Neural cell (in vitro differentiated cells): ENCODE data around the gene SEC31A. TPM values are rescaled to one million over a fixed set of nuclear protein-coding genes. Genes with fewer than 3 reads are reported as not detected.

Source experiments
- H2AFZ ChIP-seq: fragments of 200-600, 300-800 bp; sonication (generic), shearing (Covaris generic); 2 replicates; pipeline ENCODE4 v1.6.0; 2014; ENCODE audit warnings: low read depth, mild to moderate bottlenecking, antibody characterized with exemption, low read length, moderate library complexity
- H3F3A ChIP-seq: fragments of 200-600 bp; shearing (Covaris generic); 2 replicates; pipeline ENCODE4 v1.6.1; 2016; ENCODE audit warnings: mild to moderate bottlenecking, moderate library complexity, mixed read lengths, antibody characterized with exemption, low read length; ENCODE audit not compliant: insufficient read depth, poor library complexity, severe bottlenecking
- H3K27ac ChIP-seq: fragments of 200-600, 300-800 bp; sonication (generic), shearing (Covaris generic); 2 replicates; pipeline ENCODE4 v1.5.1; 2014; ENCODE audit warnings: mild to moderate bottlenecking, low read length, moderate library complexity
- H3K27me3 ChIP-seq: fragments of 300-800, 200-600 bp; sonication (generic), shearing (Covaris generic); 2 replicates; pipeline ENCODE4 v1.6.0; 2014; ENCODE audit warnings: mild to moderate bottlenecking, low read depth, low read length, moderate library complexity; ENCODE audit not compliant: insufficient read depth
- H3K36me3 ChIP-seq: fragments of 300-800, 200-600 bp; sonication (generic), shearing (Covaris generic); 2 replicates; pipeline ENCODE4 v1.5.1; 2014; ENCODE audit warnings: mild to moderate bottlenecking, antibody characterized with exemption, low read length, moderate library complexity; ENCODE audit not compliant: insufficient read depth
- H3K4me2 ChIP-seq: fragments of 300-800, 200-600 bp; sonication (generic), shearing (Covaris generic); 2 replicates; pipeline ENCODE4 v1.6.0; 2014; ENCODE audit warnings: mild to moderate bottlenecking, low read length
- H3K4me3 ChIP-seq: fragments of 300-800, 200-600 bp; sonication (generic), shearing (Covaris generic); 2 replicates; pipeline ENCODE4 v1.5.1; 2014; ENCODE audit warnings: mild to moderate bottlenecking, low read length, moderate library complexity
- H3K79me2 ChIP-seq: fragments of 200-600 bp; shearing (Covaris generic); replicated peaks from 2 replicates; pipeline ENCODE4 v1.6.0; 2014; ENCODE audit warnings: mild to moderate bottlenecking, low read length, moderate library complexity; ENCODE audit not compliant: insufficient read depth
- H3K9ac ChIP-seq: fragments of 300-800, 200-600 bp; sonication (generic), shearing (Covaris generic); 2 replicates; pipeline ENCODE4 v1.6.1; 2016; ENCODE audit warnings: mild to moderate bottlenecking, low read length, mixed read lengths
- H3K9me2 ChIP-seq: fragments of 200-600 bp; shearing (Covaris generic); 2 replicates; pipeline ENCODE4 v1.6.1; 2016; ENCODE audit warnings: mild to moderate bottlenecking, low read length, mixed read lengths; ENCODE audit not compliant: insufficient read depth
- H3K9me3 ChIP-seq: fragments of 200-600, 300-800 bp; sonication (generic), shearing (Covaris generic); 2 replicates; pipeline ENCODE4 v1.6.1; 2016; ENCODE audit warnings: mild to moderate bottlenecking, mixed run types, low read length, moderate library complexity, mixed read lengths
- H4K20me1 ChIP-seq: fragments of 200-600 bp; shearing (Covaris generic); 2 replicates; pipeline ENCODE4 v1.6.1; 2016; ENCODE audit warnings: mild to moderate bottlenecking, mixed run types; ENCODE audit not compliant: insufficient read depth
- CTCF ChIP-seq: fragments of 450-650 bp; IDR thresholded peaks from 2 replicates; pipeline ENCODE4 v1.5.1; 2014; ENCODE audit warnings: antibody characterized with exemption, mild to moderate bottlenecking, moderate library complexity; ENCODE audit not compliant: poor library complexity, severe bottlenecking
- EP300 ChIP-seq: fragments of 450-650 bp; conservative IDR thresholded peaks from 2 replicates; pipeline ENCODE4 v1.6.1; 2014; ENCODE audit warnings: antibody characterized with exemption, mild to moderate bottlenecking, moderate library complexity; ENCODE audit not compliant: poor library complexity, severe bottlenecking
- EZH2 ChIP-seq: fragments of 200-600, 300-800 bp; shearing (Covaris generic), sonication (generic); IDR thresholded peaks from 2 replicates; pipeline ENCODE4 v1.6.1; 2014; ENCODE audit warnings: antibody characterized with exemption, low read length, borderline replicate concordance, mild to moderate bottlenecking; ENCODE audit not compliant: insufficient read depth, poor library complexity, severe bottlenecking
- MXI1 ChIP-seq: fragments of 450-650 bp; conservative IDR thresholded peaks from 2 replicates; pipeline ENCODE4 v1.6.1; 2014; ENCODE audit warnings: antibody characterized with exemption, mild to moderate bottlenecking; ENCODE audit not compliant: poor library complexity, severe bottlenecking
- POLR2AphosphoS5 ChIP-seq: IDR thresholded peaks from 2 replicates; pipeline ENCODE4 v1.6.1; 2012
- RAD21 ChIP-seq: fragments of 450-650 bp; conservative IDR thresholded peaks from 2 replicates; pipeline ENCODE4 v1.6.1; 2014; ENCODE audit warnings: antibody characterized with exemption, mild to moderate bottlenecking, moderate library complexity
- REST ChIP-seq: IDR thresholded peaks from 2 replicates; pipeline ENCODE4 v1.6.1; 2012; ENCODE audit warnings: borderline replicate concordance
- SMC3 ChIP-seq: fragments of 450-650 bp; conservative IDR thresholded peaks from 2 replicates; pipeline ENCODE4 v1.6.1; 2014; ENCODE audit warnings: antibody characterized with exemption, mild to moderate bottlenecking, moderate library complexity; ENCODE audit not compliant: poor library complexity
- TAF1 ChIP-seq: IDR thresholded peaks from 2 replicates; pipeline ENCODE4 v1.6.1; 2012; ENCODE audit warnings: low read depth
- polyA plus RNA-seq: library from polyadenylated mRNA; depleted of rRNA; stranded (reverse); fragments of >200 nt; gene quantifications from 2 replicates; pipeline ENCODE4 v1.2.3, GENCODE V29; 2014

SEC31A gene
- polyA plus RNA-seq, 1 donor from 2014 or later: 139 TPM

- Histone ChIP-seq H4K20me1 (no peaks in the 10 kb centered on the region), H2AFZ (no peak overlapping the region), H3K9me2 (no peaks in the 10 kb centered on the region), H3K9me3 (no peaks in the 10 kb centered on the region), H3K27me3 (no peaks in the 10 kb centered on the region), H3K4me3 (peak overlapping the region; percentile 32), H3K27ac (peak overlapping the region; percentile 18), H3F3A (peaks cover 3% of the 10 kb centered on the region), H3K36me3 (no peaks in the 10 kb centered on the region), H3K9ac (no peak overlapping the region), H3K79me2 (peaks cover 27% of the 10 kb centered on the region), H3K4me2 (peak overlapping the region; percentile 25)
- TF ChIP-seq REST: no peak
- TF ChIP-seq POLR2AphosphoS5: no peak
- no peak for TF ChIP-seq CTCF
- TF ChIP-seq MXI1: no peak
These were observed 101.8 kb downstream of the SEC31A start for GRCh38 chr4:82789025-82789776.

DNA sequence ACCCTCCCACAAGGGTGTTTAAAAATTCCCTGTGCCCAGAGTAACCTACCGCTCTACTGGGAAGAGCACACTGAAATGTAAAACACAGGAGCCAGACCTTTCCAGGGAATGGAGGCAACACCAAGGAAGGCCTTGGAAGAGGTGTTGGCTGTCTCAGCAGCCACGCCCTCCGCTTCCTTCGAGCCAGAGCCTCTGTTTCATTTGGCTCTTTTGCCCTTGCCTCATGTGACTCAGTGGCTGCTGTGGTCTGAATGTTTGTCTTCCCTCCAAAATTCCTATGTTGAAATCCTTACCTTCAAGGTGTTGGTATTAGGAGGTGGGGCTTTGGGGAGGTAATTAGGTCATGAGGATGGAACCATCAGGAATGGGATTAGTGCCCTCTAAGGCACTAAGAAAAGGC is 103.6 kb downstream of the SEC31A start:
- H3K27ac ChIP-seq: no peak overlapping the region
- no peaks in the 10 kb centered on the region for H3K36me3 ChIP-seq
- no peak overlapping the region for H3K9ac ChIP-seq
- no peak for TF ChIP-seq EZH2
- TF ChIP-seq POLR2AphosphoS5: no peak
- no peak for TF ChIP-seq EP300
- no peak for TF ChIP-seq MXI1
- TF ChIP-seq TAF1: no peak
- TF ChIP-seq CTCF: no peak
- no peak for TF ChIP-seq SMC3
- no peak for TF ChIP-seq RAD21
- no peak for TF ChIP-seq REST
- no peaks in the 10 kb centered on the region for H3K27me3 ChIP-seq
- peaks cover 35% of the 10 kb centered on the region for H3K79me2 ChIP-seq
- no peaks in the 10 kb centered on the region for H3K9me3 ChIP-seq
- peaks cover 3% of the 10 kb centered on the region for H3F3A ChIP-seq
- H3K4me3 ChIP-seq: no peak overlapping the region
- no peaks in the 10 kb centered on the region for H3K9me2 ChIP-seq
- H2AFZ ChIP-seq: no peak overlapping the region
- H3K4me2 ChIP-seq: no peak overlapping the region
- no peaks in the 10 kb centered on the region for H4K20me1 ChIP-seq
